ENCODE results near the gene CMYA5.
"Not testable (repeated sequence)": the region's sequence is repeated elsewhere in the genome, so short reads cannot be mapped to it uniquely, and the experiment has no call there.

The CMYA5 gene

GRCh38 chr5:79666758-79667157, 22.9 kb upstream of the CMYA5 start:
- no peak overlapping the region for H3K4me2 ChIP-seq (ENCODE audit: low read length)
- H3K27ac ChIP-seq (ENCODE audit: low read depth, low read length, poor library complexity, severe bottlenecking) = no peak overlapping the region
- H4K20me1 ChIP-seq (ENCODE audit: insufficient read depth, low read length) = no peaks in the 10 kb centered on the region
- no peak overlapping the region for H2AFZ ChIP-seq (ENCODE audit: low read length)
- H3K4me3 ChIP-seq (ENCODE audit: low read depth, low read length, poor library complexity, severe bottlenecking) = no peak overlapping the region
- TF ChIP-seq CTCF (IDR thresholded peaks at IDR 0.05; ENCODE audit: low read length) (no peak), EZH2 (IDR thresholded peaks at IDR 0.05; ENCODE audit: borderline replicate concordance, low read length) (no peak)
- no peaks in the 10 kb centered on the region for H3K79me2 ChIP-seq (ENCODE audit: insufficient read depth, low read length)
- no peaks in the 10 kb centered on the region for H3K9me3 ChIP-seq (ENCODE audit: low read length)
- no peaks in the 10 kb centered on the region for H3K9me2 ChIP-seq (ENCODE audit: low read depth, low read length)
- H3K4me1 ChIP-seq (ENCODE audit: insufficient read depth, low read length, severe bottlenecking) = no peaks in the 10 kb centered on the region
- H3F3A ChIP-seq (ENCODE audit: insufficient read depth, low read length) = no peaks in the 10 kb centered on the region
- no peak overlapping the region for H3K9ac ChIP-seq (ENCODE audit: low read length)
- H3K27me3 ChIP-seq (ENCODE audit: insufficient read depth, low read length) = no peaks in the 10 kb centered on the region
- peaks cover 33% of the 10 kb centered on the region for H3K36me3 ChIP-seq (ENCODE audit: insufficient read depth, low read length)

- H3K4me3 ChIP-seq (ENCODE audit: low read depth, low read length, poor library complexity, severe bottlenecking) = no peak overlapping the region
- H3K4me1 ChIP-seq (ENCODE audit: insufficient read depth, low read length, severe bottlenecking) = no peaks in the 10 kb centered on the region
- H3K27ac ChIP-seq (ENCODE audit: low read depth, low read length, poor library complexity, severe bottlenecking) = no peak overlapping the region
- H3K27me3 ChIP-seq (ENCODE audit: insufficient read depth, low read length) = no peaks in the 10 kb centered on the region
- no peaks in the 10 kb centered on the region for H4K20me1 ChIP-seq (ENCODE audit: insufficient read depth, low read length)
- no peaks in the 10 kb centered on the region for H3K9me2 ChIP-seq (ENCODE audit: low read depth, low read length)
- TF ChIP-seq CTCF (IDR thresholded peaks at IDR 0.05; ENCODE audit: low read length) (no peak), EZH2 (IDR thresholded peaks at IDR 0.05; ENCODE audit: borderline replicate concordance, low read length) (no peak)
- H3K36me3 ChIP-seq (ENCODE audit: insufficient read depth, low read length) = peaks cover 51% of the 10 kb centered on the region
- no peak overlapping the region for H2AFZ ChIP-seq (ENCODE audit: low read length)
- no peaks in the 10 kb centered on the region for H3K79me2 ChIP-seq (ENCODE audit: insufficient read depth, low read length)
- H3K4me2 ChIP-seq (ENCODE audit: low read length) = no peak overlapping the region
- H3K9me3 ChIP-seq (ENCODE audit: low read length) = no peaks in the 10 kb centered on the region
- H3K9ac ChIP-seq (ENCODE audit: low read length) = no peak overlapping the region
- H3F3A ChIP-seq (ENCODE audit: insufficient read depth, low read length) = no peaks in the 10 kb centered on the region
Observed at GRCh38 chr5:79672392-79672791, 17.2 kb upstream of the CMYA5 start.

- peaks cover 62% of the 10 kb centered on the region for H3K36me3 ChIP-seq (ENCODE audit: insufficient read depth, low read length)
- not testable (repeated sequence) for H3K79me2 ChIP-seq (ENCODE audit: insufficient read depth, low read length); H2AFZ ChIP-seq (ENCODE audit: low read length); H3K4me2 ChIP-seq (ENCODE audit: low read length); H3K9ac ChIP-seq (ENCODE audit: low read length); H4K20me1 ChIP-seq (ENCODE audit: insufficient read depth, low read length); H3F3A ChIP-seq (ENCODE audit: insufficient read depth, low read length); H3K9me2 ChIP-seq (ENCODE audit: low read depth, low read length); H3K9me3 ChIP-seq (ENCODE audit: low read length); H3K4me3 ChIP-seq (ENCODE audit: low read depth, low read length, poor library complexity, severe bottlenecking); H3K27me3 ChIP-seq (ENCODE audit: insufficient read depth, low read length); H3K4me1 ChIP-seq (ENCODE audit: insufficient read depth, low read length, severe bottlenecking); H3K27ac ChIP-seq (ENCODE audit: low read depth, low read length, poor library complexity, severe bottlenecking)
Observed at GRCh38 chr5:79676354-79676753, 13.3 kb upstream of the CMYA5 start.

GRCh38 chr5:79682102-79682501, 7.5 kb upstream of the CMYA5 start:
- not testable (repeated sequence) for H3F3A ChIP-seq (ENCODE audit: insufficient read depth, low read length); H2AFZ ChIP-seq (ENCODE audit: low read length); H3K4me1 ChIP-seq (ENCODE audit: insufficient read depth, low read length, severe bottlenecking); H3K27me3 ChIP-seq (ENCODE audit: insufficient read depth, low read length); H4K20me1 ChIP-seq (ENCODE audit: insufficient read depth, low read length); H3K79me2 ChIP-seq (ENCODE audit: insufficient read depth, low read length); H3K9me2 ChIP-seq (ENCODE audit: low read depth, low read length); H3K4me3 ChIP-seq (ENCODE audit: low read depth, low read length, poor library complexity, severe bottlenecking); H3K27ac ChIP-seq (ENCODE audit: low read depth, low read length, poor library complexity, severe bottlenecking); H3K9ac ChIP-seq (ENCODE audit: low read length); H3K4me2 ChIP-seq (ENCODE audit: low read length); H3K9me3 ChIP-seq (ENCODE audit: low read length)
- peaks cover 82% of the 10 kb centered on the region for H3K36me3 ChIP-seq (ENCODE audit: insufficient read depth, low read length)

Data from OCI-LY1 (cell line).